GM19193 (cell line): ENCODE data around the gene LTBP1.

ENCODE experiments used
- POLR2A ChIP-seq: IDR thresholded peaks from 4 replicates; pipeline ENCODE4 v1.6.1; 2011; ENCODE audit not compliant: insufficient read depth, insufficient read length; ENCODE audit errors: extremely low read depth

The LTBP1 gene

GRCh38 chr2:33278245-33278943 is 331.6 kb downstream of the LTBP1 start:
- TF ChIP-seq POLR2A: no peak

- TF ChIP-seq POLR2A: no peak
Observed at GRCh38 chr2:33284287-33284686, 337.5 kb downstream of the LTBP1 start.

- TF ChIP-seq POLR2A: no peak
Observed at GRCh38 chr2:33287507-33288005, 340.8 kb downstream of the LTBP1 start.

- no peak for TF ChIP-seq POLR2A
Observed at GRCh38 chr2:33288011-33288410, 341.3 kb downstream of the LTBP1 start.

- no peak for TF ChIP-seq POLR2A
Observed at GRCh38 chr2:33289961-33290360, 343.2 kb downstream of the LTBP1 start.

GRCh38 chr2:33291278-33292013 is 344.7 kb downstream of the LTBP1 start:
- TF ChIP-seq POLR2A: no peak

GRCh38 chr2:33292063-33292462 is 345.3 kb downstream of the LTBP1 start:
- TF ChIP-seq POLR2A: no peak

GRCh38 chr2:33292981-33293595 is 346.3 kb downstream of the LTBP1 start:
- no peak for TF ChIP-seq POLR2A

GRCh38 chr2:33298233-33298632 is 351.5 kb downstream of the LTBP1 start:
- no peak for TF ChIP-seq POLR2A

GRCh38 chr2:33301355-33301754 is 354.6 kb downstream of the LTBP1 start:
- TF ChIP-seq POLR2A: no peak

- TF ChIP-seq POLR2A: no peak
Observed at GRCh38 chr2:33302348-33302747, 355.6 kb downstream of the LTBP1 start.

- TF ChIP-seq POLR2A: no peak
Observed at GRCh38 chr2:33304032-33304864, 357.5 kb downstream of the LTBP1 start.

- no peak for TF ChIP-seq POLR2A
Observed at GRCh38 chr2:33307659-33308270, 361.0 kb downstream of the LTBP1 start.

GRCh38 chr2:33312355-33312754 is 365.6 kb downstream of the LTBP1 start:
- TF ChIP-seq POLR2A: no peak

- TF ChIP-seq POLR2A: no peak
Observed at GRCh38 chr2:33313039-33313438, 366.3 kb downstream of the LTBP1 start.

GRCh38 chr2:33314541-33314940 is 367.8 kb downstream of the LTBP1 start:
- TF ChIP-seq POLR2A: no peak
